Effector CD4-positive, alpha-beta T cell (primary cell): ENCODE results near the gene ACP4.
A peak's percentile ranks its signal among the peaks of the same experiment; 100 is the strongest.

Experiments
- DNase-seq: peaks from one replicate; pipeline ENCODE4 v3.0.0-alpha.2; 2020

The ACP4 gene

DNA sequence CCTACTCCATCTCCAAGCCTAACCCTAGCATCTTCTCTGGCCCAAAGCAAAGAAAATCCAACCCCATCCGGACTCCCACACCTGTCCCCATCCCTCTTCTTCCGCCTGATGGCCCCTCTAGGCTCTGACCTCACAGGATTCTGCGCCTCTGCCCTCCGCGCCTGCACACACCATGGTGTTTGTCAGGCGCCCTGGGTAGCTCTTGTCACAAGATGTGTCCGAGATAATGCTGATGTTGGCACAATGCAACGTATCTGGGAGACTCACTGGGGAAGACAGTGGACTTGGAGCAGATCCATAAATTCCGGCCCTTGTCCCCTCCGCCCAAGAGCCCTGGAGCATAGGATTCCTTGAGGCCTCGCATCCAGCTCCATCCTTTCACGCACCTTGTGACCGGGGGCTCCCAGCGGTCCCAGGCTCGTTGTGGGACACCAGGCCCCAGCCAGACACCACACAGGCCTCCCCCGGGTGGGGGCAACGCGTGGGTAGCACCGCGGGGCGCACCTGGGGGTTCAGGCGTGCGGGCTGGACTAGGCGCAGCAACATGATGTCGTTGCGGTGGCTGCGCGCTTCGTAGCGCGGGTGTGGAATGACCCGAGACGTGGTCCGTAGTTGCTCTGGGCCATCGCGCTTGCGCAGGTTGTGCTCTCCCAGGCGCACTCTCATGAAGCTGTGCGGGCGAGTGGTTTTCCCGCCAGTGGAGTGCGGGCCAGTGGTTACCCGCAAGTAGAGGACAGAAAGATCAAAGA lies 36.5 kb downstream of the ACP4 start:
- DNase-seq = no peak

DNA sequence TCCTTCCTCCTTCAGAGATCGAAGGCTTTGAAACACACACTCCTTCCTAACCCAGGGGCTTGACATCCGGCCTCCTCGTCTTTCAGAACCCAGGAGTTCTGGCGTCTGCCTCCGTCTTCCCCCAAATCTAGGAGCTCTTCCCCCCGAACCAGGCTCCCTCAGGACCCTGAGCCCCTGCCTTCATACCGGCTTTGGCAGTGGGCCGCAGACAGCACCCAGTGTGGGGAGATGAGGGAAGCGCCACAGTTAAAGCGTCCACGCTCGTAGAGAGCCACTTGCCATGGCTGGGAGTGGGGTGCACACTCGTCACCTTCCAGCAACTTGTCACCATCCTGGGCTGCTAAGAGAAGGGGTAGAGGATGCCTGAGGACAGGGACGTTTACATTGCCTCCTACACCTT lies 37.3 kb downstream of the ACP4 start:
- no peak for DNase-seq

DNA sequence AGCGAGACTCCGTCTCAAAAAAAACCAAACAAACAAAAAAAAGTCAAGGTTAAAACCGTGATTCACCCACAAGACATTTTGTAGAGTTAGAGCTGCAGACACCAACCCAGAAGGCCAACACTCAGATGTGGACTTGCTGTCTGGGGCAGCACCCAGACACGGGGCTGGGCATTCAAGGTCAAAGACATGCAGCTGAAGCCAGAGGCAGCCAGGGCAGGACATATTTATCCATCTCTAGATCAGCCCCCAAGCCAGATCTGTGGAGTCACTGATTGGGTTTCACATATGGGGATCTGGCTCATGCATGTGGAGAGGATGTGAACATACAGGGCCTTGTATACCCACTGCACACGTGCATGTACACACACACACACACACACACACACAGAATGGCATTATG lies 39.6 kb downstream of the ACP4 start:
- no peak for DNase-seq

DNA sequence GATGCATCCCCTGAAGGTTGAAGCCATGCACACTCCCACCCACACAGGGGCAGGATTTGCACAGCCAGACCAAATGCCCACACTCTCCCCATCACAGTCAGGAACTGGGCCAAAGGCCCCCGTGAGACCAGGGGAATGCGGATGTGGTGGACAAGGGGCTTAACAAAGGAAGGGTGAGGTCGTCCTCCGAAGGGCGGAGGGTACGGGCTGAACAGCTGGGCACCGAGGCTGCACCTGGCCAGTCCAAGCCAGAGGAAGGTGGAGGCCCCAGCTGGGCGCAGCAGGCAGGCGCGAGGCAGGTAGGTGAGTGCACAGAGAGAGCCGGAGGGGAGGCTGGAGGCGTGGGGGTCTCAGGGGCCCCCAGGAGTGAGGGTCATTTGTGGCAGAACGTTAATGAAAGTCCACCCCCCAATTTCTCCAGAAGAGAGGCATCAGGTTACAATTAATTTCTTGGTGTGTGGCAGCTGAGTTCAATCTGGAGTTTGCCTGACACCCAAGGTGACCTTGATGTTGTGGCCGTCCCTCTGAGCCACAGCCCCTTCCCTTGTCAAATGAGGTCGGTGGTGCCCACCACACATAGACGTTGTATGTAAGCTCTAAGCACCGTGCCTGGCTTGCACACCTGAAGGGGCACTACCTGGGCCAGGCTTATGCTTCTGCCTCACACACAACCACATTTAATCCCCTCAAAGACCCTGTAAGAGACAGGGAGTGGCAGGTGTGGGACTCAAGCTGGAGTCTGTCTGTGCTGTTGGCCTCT lies 40.2 kb downstream of the ACP4 start:
- no peak for DNase-seq

DNA sequence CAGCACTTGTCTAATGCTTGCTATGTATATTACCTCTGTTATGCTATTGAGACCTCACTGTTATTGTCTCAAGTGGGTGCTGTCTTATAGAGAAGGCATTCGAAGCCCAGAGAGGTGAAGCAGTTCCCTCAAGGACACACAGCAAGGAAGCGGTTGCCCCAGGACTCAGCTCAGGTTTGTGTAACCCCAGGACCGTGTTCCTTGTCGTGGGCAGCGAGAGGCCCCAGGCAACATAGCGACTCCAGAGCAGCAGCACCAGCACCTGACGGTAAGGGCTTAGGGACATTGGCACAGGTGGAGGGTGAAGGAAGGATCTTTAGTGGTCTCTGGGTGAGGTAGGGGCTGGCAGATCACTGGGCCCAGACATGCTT lies 40.8 kb downstream of the ACP4 start:
- DNase-seq = no peak

DNA sequence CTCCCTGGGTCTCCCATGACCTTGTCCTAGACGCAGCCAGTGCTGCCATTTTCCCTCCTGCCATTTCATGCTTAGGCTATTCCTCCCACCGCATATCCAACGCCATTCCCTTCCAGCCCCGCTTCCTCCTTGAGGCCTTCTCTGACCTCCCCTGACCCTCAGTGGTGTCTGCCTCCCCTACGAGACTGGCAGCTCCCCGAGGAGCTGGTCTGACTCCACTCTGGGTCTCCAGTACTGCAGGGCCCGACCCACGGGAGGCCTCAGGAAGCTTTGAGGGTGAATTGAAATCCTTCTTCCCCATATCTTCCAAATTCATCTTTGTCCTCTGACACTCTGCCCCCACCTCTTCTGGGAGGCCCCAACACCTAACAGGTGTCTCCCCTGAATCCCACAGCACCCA lies 42.5 kb downstream of the ACP4 start:
- DNase-seq = no peak

DNA sequence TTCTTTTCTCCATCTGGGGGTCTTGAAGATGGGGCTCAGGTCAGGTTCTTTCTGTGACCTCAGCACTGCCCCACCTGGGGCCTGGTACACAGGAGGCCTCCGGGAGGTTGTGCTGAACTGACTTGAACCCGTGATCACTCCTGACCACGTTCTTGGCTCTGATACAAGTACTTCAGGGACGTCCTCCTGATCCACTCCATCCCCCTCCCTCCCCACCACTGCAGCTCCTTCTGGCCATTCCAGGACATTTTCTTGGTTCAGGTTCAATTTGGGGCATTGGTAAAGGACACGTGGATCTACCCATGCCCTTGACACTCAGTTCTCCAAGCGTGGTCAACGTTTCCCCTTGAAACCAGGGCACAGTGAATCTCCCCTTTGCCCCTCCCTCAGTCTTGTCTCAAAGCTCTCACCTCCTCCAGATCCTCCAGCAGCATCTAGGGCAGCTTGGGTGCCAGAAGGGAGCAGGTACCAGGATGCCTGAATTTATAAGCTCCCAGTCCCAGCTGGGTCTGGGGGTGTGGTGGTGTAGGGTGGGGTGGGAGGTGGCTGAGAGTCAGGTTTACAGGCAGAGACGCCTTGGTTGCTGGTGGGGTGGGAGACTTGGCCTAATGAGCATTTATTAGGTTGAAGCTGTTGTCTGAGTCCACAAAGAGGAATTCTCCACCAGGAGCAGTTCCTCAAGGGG lies 43.0 kb downstream of the ACP4 start, which contains the start of gene KLK15:
Gene KLK15, minus strand, starts transcription at position 458 of the 685 bp plus-strand sequence. CDS start 2,082 bp downstream, outside the sequence.
- no peak for DNase-seq

DNA sequence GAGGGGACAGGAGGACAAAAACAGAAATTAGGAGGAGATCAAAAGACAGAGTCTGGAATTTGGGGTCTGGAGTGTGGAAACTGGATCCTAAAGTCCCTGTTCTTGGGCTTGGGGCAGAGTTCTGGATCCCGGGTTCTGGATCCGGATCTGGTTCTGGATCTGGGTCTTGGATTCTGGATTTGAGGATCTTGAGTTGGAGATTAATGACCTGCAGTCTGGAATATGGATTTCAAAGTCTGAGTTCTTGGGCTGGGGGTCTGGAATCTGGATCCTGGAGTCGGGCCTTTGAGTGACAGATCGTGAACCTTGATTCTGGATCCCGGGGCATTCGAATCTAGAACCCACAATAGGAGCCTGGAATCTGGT lies 43.6 kb downstream of the ACP4 start:
- no peak for DNase-seq

DNA sequence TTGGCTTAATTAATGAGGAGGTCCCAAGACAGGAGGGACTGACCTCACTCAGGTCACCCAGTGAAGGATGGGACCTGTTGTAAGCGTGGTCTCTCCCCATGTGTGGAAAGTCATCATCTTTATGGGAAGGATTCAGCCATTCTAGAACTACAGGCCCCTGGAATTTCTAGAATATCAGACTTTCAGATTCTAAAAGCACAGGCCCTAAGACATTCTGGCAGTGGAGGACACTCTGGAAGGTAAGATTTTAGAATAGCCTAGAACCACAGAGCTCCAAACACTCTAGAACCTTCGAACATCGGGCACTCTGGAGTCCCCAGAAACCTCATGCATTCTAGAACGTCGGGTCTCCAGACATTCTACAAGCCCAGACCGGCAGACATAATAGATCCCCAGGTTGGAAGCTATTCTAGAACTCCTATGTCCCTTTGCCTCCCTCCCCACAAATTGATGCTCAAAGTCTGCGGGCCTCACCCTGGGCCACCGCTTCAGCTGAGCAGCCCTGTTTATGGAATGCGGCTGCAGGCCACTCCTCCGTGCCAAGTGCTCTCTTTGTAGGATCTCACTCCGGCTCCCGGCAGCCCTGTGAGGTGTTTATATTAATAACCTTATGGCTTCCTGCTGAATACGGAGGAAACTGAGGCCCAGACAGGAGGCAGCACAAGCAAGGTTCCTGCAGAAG lies 45.0 kb downstream of the ACP4 start:
- DNase-seq = no peak

DNA sequence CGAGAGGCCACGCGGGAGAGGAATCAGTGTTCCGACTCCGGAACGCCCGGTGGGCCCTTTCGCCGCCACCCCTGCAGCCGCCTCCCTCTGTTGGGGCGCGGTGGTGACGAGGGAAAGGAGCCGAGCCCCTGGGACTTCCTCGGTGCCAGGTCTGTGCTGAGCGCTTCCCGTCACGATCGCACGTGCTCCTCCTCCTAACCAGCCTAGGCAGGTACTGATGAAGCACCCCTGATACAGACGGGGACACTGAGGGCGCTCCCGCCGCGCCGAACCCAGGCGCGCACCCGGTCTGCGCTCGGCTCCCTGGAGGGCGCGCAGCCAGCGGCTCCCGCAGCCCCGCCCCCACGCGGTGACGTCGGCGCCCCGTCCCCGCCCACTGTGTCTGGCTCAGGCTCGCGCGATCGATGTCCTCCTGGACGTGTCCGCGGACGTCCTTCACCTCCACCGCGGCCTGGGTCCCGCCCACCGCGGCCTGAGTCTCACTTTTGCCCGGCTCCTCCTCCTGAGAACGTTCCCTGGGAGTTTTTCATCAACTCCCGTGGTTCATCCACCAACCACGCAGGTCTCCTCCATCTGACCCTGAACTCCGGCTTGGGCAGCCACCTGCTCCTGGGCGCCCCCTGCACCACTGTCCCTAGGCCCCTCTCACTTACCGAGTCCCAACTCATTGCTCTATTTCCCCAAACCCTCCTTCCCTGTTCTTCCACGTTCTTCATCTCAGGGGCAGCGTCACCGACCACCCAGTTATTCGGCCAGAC lies 45.7 kb downstream of the ACP4 start:
- DNase-seq = peak; percentile 39

DNA sequence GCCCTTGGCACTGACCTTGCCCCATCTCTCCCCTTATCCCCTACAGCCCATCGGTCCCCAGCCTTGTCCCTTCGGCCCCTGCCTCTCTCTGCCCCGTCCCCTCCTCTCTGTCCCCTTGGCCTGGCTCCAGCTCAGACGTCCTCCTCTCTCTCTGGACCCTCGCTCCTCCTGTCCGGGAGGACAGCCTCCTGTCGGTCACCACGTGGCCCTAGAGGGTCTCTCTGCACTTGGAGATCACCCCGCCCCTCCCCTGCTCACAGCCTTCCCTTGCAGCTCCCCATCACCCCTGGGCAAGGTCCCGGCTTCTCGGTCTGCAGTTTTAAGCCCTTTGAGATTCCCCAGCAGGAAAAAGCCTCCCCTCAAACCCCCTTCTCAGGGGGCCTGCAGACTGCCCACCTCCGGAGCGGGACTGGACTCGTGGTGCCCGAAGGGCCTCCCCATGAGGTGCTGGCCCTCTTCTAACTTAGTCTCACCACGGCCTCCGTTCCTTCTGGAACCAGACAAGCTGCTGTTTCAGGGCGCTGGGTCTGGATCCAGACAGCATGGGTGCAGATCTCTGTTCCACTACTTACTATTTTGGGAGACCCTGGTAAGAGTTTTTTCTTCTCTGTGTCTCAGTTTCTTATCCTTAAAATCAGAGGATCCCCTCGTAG lies 46.5 kb downstream of the ACP4 start:
- DNase-seq = no peak

DNA sequence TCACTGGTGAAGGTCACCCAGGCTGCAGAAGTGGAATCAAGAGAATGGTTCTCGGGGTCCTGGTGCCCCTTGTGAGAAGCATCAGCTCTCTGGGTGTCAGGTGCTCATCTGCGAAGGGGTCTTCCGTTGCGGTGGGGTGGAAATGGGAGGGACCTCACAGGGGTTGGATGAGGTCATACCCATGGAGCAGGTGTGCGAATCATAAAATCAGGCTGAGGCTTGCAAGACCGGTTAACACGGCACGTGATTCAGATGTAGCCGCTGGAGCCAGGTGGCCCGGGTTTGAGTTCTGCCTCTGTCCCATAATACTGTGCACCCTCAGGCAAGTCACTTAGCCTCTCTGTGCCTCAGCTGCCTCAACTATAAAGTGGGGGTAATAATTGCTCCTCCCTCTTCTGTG lies 47.1 kb downstream of the ACP4 start:
- no peak for DNase-seq

DNA sequence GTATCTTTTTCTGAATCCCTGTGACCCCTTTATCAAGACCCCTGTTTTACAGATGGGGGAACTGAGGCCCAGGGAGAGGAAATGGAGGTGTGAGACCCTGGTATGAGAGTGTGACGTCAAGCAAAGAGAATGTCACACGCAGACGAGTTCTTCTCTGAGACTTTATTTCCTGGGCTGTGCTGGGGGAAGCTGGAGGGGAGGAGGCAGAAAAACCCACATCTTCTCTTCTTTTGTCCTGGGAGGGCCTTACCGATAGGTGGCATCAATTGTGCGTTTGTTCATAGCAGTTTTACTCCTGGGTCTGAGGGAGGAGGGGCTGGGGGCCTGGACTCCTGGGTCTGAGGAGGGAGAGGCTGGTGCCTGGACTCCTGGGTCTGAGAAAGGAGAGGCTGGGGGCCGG lies 48.0 kb downstream of the ACP4 start:
- DNase-seq = no peak

DNA sequence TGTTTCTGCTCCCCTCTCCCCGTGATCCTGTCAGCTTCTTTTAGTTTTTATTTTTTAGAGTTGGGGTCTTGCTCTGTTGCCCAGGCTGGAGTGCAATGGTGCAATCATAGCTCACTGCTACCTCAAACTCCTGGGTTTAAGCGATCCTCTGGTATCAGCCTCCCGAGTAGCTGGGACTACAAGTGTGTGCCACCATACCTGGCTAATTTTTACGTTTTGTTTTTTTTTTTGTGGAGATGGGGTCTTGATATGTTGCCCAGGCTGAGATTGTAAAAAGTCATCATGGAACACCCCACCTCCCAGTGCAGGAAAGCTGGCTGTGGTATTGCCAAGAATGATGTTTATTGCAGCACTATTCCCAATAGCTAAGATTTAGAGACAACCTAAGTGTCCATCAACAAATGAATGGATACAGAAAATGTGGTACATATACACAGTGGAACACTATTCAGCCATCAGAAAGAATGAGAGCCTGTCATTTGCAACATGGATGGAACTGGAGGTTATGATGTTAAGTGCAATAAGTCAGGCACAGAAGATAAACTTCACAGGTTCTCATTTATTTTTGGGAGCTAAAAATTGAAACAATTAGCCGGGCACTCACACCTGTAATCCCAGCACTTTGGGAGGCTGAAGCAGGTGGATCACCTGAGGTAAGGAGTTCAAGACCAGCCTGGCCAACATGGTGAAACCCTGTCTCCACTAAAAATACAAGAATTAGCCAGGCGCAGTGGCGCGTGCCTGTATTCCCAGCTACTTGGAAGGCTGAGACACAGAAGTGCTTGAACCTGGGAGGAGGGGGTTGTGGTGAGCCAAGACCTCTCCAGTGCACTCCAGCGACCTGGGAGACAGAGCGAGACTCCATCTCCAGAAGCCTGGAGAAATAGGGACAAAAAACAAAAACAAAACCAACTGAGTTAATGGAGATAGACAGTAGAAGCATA lies 49.8 kb downstream of the ACP4 start:
- DNase-seq = no peak

DNA sequence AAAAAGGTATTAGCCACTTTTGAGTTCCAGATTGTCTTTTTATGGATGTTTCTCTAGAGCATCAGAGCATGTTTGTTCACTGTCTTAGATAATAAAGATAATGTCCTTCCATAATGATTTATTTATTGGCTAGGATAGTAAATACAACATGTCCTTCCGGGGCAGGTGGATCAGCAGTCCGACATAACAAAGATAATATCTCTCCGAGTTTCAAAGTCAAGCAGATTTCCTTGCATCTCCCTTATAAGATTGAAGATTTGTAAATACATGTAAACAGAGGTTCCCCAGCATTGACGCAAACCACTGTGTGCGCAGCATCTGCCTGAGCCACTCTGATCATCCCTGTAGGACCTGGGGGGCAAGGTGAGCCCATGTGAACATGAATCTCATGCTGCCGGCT lies 51.9 kb downstream of the ACP4 start:
- DNase-seq = no peak

DNA sequence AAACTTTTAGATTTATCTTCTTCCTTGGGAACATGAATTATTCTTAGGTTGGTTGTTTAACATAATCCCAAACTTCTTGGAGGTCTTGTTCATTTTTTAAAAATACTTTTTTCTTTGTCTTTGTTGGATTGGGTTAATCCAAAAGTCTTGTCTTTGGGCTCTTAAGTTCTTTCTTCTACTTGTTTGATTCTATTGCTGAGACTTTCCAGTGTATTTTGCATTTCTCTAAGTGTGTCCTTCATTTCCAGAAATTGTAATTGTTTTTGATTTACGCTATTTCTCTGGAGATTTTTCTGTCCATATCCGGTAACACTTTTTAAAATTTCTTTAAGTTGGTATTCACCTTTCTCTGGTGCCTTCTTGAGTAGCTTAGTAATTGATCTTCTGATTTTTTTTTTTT lies 53.0 kb downstream of the ACP4 start:
- DNase-seq = no peak

DNA sequence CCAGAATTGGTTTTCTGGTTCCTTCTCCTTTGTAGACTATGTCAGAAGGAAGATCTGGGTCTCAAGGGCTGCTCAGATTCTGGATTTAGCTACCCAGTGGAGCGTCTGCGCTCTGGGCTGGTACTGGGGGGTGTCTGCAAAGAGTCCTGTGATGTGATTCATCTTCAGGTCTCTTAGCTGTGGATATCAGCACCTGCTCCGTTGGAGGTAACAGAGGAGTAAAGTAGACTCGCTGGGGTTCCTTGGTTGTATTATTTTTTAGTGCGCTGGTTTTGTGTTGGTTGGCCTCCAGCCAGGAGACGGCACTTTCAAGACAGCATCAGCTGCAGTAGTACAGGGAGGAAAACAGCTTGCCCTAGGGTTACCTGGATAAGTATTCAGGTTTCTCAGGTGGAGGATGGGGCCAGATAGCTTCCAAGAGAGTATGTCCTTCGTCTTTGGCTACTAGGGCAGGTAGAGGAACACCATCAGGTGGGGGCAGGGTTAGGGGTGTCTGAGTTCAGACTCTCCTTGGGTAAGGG lies 53.5 kb downstream of the ACP4 start:
- no peak for DNase-seq

DNA sequence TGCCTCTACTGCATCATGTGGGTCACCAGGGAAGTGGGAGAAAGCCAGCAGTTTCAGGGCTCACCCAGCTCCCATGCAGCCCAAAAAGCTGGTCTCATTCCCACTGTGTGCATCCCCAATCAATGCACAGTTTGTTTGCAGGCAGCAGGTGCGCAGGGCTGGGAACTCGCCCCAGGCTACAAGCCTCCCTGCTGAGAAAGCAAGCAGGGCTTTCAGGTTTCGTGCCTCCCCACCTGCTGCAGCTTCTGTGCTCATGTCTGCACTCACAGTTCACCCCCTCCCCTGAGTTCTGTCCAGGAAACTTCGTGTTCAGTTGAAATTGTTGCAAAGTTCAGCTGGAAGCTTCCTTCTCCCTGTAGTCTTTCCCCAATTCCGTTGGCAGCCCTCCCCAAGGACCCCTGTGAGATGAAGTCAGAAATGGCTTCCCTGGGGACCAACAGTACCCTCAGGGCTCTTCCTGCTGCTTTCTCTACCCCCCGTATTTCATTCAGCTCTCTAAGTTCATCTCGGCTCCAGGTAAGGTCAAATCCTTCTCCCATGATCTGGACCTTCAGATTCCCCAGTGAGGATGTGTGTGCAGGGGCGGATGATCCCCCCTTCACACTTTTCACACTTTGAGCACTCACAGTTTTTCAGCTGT lies 54.2 kb downstream of the ACP4 start:
- no peak for DNase-seq
